PFSK-1 (cell line): ENCODE measurements around the gene MINDY4.

Source experiments
- FOXP2 ChIP-seq: optimal IDR thresholded peaks from 2 replicates; pipeline ENCODE3; 2011; ENCODE audit warnings: borderline replicate concordance, control low read depth, inconsistent platforms; ENCODE audit not compliant: insufficient read depth; ENCODE audit errors: extremely low read length, extremely low read depth
- REST ChIP-seq, 2 experiments: IDR thresholded peaks; 2 replicates each; pipeline versions ENCODE4 v1.6.1 to v1.8.0; 2011 to 2012; ENCODE audit warnings: low read depth in 2 of 2, low read length in 2 of 2, control low read depth in 1 of 2, inconsistent platforms in 1 of 2, mild to moderate bottlenecking in 1 of 2, moderate library complexity in 1 of 2; ENCODE audit not compliant: insufficient read depth in 1 of 2
- TAF1 ChIP-seq: IDR thresholded peaks from 2 replicates; pipeline ENCODE4 v1.6.1; 2012; ENCODE audit warnings: low read length, control low read depth, borderline replicate concordance; ENCODE audit not compliant: insufficient read depth

- TF ChIP-seq REST (IDR thresholded peaks at IDR 0.05; ENCODE audit: insufficient read depth in 1 of 2, low read depth in 2 of 2, low read length in 2 of 2) (no peak), FOXP2 (no peak), TAF1 (no peak)
These were observed 130.6 kb downstream of the MINDY4 start for GRCh38 chr7:30901856-30902255.
